GM18907 (cell line): ENCODE measurements around the gene EMX2.
A peak's percentile ranks its signal among the peaks of the same experiment; 100 is the strongest.

ENCODE experiments used
- ATAC-seq: cut with Tn5 transposase; IDR thresholded peaks from one replicate; pipeline ENCODE4 v1.9.1; 2021; ENCODE audit warnings: mild to moderate bottlenecking, moderate library complexity; ENCODE audit not compliant: unreplicated experiment

The EMX2 gene

DNA sequence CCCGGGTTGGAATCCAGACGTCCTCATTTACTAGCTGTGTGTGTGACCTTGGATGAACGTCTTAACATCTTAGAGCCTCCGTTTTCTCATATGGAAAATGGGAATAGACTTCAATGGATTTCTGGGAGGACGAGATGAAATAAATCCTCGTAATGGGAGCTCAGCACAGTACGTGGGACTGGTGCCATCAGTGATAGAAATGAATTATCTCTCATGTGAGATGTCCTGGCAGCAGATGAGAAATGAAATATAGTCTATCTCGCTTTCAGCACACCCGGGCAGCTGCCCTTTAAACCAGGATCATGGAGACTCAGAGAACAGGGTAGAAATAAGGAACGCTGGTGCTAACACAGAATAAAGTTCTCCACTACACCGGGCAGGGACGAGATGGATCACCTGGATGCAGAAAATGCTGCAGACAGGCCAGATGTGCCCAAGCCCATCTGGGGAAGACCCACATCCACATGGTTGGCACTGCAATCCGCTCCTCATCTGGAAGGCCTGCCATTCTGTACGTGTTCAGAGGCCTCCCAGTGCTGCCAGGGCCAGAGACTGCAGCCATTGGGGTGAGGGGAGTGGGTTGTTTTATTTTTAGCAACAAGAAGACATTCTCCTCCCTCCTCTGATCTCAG is 11.1 kb upstream of the EMX2 start:
- ATAC-seq: no peak

DNA sequence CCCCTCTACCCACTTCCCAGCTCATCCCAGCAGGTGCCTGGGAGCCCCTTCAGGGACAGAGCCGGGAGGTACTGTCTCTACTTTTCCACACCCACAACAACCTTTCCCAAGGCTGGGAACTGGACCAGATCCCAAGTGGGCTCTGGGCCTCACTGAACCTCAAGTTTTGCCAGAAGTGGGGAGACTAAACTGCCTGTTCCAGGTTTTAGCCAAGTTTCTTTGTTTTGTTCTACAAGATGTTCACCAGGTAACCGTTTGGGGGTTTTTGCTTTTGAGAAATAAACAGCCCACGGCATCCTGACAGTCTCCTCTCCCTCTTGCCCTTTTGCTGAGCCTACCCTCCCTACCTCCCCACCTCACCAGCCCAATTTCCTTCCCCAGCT is 10.6 kb upstream of the EMX2 start:
- ATAC-seq: no peak

DNA sequence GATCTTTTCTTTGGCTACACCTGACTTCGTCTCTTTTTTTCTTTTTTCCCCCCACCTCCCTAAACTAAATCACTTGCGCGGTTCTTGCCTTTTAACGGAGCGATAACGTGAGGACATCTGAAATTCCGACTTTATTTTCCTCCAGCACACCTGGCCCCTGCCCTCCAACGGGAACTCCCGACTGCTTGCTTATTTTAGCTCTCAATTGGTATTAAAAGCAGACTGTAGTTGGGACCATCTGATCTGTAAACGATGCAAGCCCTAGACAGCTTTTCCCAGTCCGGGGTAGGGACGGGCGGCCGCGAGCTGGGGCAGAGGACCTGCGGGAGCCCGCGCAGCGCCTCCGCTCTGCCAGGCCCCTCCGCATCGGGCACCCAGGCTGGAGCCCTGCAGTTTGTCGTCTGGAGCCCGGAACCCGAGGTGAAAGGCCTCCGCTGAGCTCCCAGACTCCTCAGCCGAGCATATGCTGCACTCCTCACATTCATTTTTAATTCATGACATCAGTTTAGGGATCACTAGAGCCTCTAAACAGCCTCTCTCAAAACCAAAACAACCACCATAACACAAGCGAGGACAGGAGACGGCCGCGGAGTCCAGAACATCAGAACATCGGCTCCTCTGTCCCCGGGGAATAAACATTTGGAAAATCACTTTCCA is 10.0 kb upstream of the EMX2 start:
- ATAC-seq: no peak

DNA sequence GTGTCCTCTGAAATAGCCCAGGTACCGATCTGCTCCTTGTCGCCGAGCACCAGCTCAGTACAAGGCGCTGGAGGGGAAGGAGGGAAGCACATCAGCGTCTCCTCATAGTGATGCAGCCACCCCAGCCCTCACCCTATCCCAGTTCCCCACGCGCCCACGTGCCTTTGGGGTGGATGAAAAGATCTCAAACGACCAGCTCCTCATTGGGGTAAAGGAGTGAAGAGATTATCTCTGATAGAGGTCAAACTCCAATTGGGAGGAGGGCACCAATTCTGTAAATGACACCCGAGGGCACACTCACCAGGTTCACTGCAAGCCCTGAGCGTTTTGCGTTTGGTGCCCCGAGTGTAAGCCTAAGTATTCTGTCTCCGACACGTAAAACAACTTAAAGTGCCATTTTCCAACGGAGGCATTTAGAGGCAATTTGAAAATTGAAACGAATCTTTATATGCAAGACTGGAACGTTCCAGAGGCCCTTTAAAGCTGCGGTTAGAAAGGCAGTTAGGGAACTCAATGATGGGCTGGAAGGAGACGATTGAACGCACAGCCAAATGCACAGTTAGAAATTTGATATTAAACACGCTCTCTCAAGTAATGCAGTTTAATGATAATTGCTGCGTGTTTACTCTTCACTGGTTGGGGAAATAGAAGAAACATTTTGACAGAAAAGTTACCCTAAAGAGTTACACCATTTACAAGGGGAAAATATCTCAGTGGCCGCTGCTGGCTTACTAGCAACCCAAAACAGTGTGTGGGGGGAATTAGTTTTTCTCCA is 8.9 kb upstream of the EMX2 start:
- no peak for ATAC-seq

DNA sequence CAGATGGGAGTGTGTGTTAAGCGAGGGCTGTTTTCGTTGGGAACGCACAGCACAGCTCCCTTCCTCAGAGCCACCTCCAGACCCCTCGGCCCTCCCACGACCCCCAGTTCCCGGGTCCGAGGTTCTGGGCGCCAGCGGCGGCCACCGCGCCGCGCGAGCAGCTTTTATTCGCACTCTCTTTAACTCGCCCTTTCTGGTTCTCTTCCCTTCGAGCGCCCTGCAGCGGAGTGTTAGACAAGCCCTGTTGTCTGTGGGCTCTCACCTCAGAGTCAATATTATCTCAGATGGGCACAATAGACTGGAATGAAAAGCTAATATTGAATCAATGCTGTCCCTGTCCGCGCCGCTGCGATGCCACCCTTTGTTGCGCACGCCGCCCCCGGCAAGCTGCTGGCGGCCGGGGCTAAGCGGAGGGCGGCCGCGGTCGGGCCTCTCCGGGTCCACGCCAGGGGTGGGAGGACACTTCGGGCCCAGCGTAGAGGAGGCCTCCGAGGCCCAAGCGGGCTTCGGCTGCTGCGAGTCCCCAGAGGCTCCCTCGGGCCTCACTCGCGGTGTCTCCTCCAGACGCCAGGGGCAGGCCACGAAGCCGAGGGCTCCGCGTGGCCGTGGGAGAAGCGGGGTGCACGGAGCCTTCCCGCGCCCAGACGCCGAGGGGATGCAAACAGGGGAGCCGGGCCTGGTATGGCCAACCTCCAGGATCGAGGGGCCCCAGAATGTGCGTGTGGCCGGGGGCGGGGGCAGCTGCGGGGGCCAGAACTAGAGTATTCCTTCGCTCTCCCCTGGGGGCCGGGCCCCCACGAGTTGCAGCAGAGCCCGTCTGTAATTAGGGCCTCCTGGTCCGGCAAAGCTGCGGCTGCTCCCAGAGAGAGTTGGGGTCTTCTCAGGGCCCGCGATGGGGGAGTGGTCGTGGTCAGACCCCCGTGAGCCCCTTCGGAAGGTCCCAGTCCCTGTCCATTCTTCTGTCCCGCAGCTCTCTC is 7.9 kb upstream of the EMX2 start:
- ATAC-seq: no peak

DNA sequence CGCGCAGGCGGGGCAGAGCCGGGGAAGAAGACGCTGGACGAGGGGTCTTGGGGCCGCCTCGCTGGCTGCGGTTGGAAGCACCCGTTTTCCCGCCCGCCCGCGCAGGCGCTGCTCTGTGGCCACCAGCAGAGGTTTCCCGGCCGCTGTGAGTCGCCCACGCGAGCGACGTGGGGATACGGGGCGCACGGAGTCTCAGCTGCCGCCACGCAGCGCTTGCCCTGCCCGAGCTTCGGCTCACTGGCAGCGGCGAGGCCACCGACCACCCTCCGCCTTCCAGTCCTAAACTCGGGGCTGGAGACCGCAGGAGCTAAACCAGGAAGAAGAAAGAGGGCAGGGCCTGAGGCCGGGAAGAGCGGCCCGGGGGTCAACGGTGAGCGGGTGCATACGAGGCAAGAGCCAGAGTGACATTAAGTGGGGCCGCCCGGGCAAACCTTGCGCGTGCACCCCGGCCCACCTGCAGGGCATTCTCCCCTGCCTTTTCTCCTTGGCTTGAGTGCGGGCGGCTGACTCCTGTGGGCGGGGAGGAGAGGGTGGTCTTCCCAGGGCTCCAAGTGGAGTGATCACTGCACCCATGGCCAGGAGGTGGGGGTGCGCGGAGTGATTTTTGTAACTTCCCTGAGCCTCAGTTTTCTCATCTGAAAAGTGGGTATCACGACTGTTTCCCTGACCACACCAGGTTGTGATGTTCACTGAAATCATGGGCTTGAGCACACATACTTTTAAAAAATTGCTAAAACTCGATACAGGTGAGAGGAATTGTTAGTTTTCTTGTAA is 7.1 kb upstream of the EMX2 start:
- no peak for ATAC-seq

DNA sequence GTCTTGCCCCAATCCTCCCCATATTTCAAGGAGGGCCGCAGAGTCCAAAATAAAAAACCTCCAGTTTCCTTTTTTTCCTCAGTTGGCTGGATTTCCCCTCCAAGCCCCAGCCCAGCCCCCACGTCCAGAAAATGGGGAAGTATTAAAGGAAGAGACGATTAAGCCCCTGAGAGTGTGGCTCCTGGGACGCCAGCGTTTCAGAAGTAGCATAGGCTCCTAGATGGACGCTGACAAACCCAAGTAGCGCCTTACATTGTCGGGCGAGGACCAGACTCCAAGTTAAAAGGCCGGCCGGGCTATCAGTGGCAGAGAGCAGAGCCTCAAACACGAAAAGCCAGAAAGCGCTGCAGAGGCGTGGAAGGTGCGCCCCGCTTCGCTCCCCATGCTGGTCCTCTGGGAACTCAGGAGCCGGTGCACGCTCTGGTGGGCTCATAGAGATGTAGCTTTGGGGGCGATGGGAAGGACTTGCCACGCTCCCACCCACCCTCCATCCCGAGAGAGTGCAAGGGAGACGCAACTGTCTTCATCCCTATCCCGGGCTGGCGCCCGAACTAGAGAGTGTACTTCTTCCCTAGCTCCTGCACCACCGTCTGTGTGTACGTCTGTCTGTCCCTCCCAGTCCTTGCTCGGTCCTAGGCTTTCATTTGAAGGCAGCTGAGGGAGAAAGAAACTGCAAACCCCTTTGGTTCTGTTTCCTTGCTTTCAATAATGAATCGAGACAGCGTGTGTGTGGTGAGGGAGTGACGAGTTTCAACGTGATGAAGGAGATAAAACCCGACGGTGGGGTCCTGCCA is 6.3 kb upstream of the EMX2 start:
- ATAC-seq: no peak

DNA sequence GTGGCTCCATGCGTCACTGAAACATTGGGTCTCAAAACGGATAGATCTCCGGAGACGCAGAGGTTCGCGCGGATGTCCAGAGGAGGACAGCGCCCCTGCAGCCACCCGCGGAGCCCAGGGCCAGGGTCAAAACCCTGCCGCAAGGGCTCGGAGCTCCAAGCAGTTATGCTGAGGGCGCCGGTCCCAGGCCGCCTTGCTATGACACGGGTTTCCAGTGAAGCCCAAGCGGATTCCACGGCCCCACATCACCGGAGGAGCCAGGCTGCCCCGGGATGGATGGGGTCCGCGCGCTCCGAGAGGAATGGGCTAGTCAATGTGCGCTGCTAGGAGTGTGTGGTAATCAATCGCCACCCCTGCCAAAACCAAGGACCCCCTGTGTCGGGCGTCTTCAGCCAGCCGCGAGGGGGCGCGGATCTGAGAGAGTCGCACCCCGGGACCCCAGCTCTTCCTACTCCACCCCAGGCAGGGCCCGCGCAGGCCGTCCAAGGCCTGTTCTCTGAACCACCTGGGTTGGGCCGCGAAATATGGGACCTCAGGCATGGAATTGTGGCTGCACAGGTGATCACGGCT is 5.6 kb upstream of the EMX2 start:
- no peak for ATAC-seq

DNA sequence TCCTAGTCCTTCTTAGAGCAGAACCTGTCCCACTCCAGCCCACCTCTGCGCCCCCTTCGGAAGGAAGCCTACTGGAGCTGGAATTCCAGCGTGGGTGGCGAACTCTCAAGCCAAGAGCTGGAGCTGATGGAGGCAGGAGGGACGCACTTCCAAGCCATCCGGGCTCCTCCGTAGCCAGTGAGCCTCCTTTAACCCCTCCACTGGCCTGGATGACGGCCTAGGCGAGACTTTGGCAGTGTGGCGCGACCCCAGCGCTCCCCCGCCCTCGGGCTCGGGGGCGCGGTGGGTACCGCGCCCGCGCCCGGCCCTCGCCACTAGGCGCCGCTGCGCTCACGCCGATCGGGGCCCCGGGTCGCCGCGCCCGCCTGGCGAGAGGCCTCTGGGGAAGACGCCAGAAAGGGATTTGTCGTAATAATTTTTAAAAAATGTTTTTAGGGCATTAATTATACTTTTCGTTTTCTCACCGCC is 5.1 kb upstream of the EMX2 start:
- ATAC-seq: peak; percentile 52

DNA sequence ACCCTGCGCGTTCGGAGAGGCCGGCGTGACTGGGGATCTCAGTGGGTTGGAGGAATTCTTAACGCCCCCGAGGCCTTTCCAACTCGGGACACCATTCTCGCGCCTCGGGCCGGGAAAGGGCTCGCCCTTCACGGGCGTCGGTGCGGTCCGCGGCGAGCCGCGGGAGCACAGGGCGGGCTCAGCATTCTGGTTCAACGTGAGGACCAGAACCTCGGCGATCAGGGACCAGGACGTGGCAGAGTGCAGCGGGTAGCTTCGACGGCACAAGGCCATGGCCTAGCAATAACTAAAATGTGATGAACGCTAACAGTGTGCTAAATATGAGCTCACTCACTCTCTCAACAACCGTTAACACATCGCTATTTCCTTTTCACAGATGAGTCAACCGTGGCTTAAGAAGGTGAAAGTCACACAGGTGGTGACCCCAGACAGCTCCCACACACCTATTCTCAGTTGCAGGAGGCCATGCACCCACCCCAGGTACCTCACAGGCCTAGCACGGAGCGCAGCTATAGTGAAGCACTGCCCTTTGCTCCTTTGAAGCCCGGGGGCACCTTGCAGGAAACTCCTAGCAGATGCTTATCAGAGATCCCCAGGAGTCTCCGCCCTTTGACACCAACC is 4.5 kb upstream of the EMX2 start:
- no peak for ATAC-seq

DNA sequence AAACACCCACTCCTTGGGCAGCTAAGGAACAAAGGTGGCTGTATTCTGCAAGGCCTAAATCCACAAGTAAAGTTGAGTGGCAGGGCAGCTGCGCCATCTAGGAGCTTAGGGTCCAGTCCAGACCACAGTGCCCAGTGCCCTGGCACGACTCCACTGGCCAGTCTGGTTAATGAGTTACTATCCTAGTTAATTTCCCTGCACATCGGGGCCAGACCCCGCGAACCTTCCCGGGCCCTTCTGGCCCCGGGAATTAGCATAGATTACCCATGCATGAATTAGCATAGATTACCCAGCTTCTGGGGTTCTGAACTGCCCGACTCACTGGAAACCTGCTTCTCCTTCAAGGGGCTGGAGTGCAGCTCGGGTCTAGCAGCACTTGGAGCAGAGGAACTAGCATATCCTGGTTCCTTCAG is 3.2 kb upstream of the EMX2 start:
- ATAC-seq: no peak

DNA sequence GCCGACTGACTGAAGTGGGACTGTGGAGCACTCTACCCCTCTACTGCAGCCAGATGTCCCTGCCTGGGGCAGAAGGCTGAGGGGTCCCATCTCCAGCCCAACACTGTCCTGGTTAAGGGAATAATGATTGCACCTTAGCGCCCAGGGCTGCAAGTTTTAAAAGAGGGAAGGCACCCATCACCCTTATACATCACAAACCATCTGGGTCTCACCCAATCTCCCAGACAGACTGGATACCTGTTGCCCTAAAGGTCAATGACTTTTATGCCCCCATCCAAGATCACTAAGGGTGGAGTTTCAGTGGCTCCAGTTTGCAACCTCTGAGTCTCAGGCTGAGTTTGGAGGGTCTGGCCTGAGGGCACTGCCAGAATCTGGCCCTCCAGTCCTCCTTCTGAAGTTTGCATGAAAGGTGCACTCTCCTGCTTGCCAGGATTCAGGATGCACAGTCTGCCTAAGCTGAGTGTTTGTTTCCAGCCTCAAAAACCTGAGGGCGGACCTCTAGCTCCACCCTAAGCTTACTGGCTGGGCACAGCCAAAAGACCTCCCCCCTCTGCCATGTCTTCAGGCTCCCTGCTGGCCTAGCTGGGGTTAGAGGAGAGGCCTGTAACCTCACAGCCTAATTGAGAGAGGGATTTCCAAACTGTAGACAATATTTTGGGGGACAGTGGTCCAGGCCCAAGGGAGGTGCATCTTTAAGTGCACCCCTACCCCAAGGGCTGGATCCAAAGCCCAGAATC is 2.5 kb upstream of the EMX2 start:
- ATAC-seq: no peak

DNA sequence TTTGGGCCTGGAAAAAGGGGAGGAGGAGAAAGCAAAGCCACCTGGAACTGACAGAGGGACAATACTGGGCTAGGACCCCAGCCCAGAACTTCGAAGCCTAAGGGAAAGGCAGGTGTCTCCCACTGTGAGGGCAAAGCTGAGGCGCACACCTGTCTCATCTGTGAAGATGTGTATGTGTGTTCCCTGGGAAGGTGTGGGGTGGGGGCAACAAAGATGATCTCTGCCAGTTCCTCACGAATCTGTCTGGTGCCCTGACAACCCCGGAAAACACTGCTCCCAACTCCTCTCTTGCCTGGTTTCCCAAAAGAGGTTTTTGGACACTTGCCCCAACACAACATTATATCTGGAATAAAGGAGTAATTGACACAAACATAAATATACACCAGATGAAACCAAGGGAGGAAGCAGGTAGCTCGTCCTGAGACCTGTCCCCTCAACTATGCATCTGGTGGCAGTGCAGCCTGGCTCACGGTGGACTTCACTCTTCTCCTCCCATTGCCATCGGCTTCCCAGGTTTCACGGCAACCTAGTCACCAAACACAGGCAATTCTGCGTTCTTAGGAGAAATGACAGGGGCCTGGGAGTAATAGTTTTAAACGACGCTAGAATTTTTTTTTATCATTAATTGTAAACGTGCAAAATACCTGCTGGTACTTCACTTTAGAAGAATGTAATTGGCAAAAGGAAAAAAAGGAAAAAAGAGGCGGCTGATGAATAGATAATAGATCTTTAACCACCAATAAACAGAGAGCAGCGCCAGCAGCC is 1.7 kb upstream of the EMX2 start:
- no peak for ATAC-seq

DNA sequence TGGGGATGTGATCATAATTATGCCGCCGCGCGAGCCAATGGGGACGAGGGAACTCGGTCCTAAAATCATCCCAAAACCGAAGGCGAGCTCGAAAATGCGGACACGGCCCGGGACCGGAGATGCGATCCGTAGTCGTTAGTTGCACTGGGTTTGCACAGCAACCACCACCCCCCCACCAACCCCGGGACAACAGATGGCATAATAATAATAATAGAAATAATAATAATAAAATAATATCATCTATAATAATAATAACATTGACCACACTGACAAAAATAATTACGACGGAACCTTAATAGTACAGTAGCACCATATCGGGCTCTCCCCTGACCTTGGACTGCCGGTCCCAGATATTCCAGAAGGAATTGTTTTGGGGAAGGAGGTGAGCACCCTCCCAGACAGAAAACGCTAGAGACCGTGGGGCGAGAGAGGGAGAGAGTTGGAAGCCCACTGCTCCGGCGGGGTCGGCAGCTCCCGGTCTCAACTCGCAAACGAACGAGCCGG is 1.1 kb upstream of the EMX2 start:
- ATAC-seq: no peak

DNA sequence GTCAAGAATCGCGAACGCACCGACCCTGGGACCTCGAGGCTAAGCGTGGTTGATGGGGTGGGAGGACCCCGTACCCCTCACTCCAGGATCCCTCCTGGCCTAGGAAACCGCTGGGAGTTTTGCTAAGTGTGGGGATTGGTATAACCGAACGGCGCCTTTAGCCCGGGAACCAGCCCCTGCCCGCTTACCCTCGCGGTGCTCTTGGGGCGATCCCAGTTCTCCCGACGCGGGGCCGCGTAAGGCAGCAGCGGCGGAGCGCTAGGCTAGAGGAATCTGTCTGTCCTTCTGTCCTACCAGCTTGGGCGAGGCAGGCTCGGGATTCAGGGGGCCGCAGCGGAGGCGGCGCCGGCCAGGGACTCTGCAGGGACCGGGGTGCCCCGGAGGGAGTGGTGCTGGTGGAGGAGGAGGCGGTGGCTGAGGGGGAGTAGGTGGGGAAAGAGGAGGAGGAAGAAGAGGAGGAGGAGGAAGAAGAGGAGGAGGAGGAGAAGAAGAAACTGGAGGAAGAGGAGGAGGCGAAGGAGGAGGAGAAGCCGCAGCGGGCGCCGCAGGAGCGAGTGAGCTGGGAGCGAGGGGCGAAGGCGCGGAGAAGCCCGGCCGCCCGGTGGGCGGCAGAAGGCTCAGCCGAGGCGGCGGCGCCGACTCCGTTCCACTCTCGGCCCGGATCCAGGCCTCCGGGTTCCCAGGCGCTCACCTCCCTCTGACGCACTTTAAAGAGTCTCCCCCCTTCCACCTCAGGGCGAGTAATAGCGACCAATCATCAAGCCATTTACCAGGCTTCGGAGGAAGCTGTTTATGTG is 439 bp upstream of the EMX2 start:
- no peak for ATAC-seq
